Hepatocyte (in vitro differentiated cells): ENCODE data around the gene TFAP2B. TPM values are rescaled to one million over a fixed set of nuclear protein-coding genes. Genes with fewer than 3 reads are reported as not detected.

Source experiments
- DNase-seq: peaks from one replicate; pipeline ENCODE4 v3.0.0-alpha.2; 2016; ENCODE audit warnings: low spot score
- H2AFZ ChIP-seq: fragments of 200-600 bp; sonication (generic); 2 replicates; pipeline ENCODE4 v1.6.0; 2016; ENCODE audit warnings: antibody characterized with exemption, mild to moderate bottlenecking
- H3K27ac ChIP-seq: fragments of 200-600 bp; sonication (generic); 2 replicates; pipeline ENCODE4 v1.5.1; 2016; ENCODE audit warnings: mild to moderate bottlenecking
- H3K27me3 ChIP-seq: fragments of 200-600 bp; sonication (generic); 2 replicates; pipeline ENCODE4 v1.6.1; 2016
- H3K36me3 ChIP-seq: fragments of 200-600 bp; sonication (generic); replicated peaks from 2 replicates; pipeline ENCODE4 v1.5.1; 2016; ENCODE audit warnings: low read depth; ENCODE audit not compliant: insufficient read depth
- H3K4me1 ChIP-seq: fragments of 200-600 bp; sonication (generic); 2 replicates; pipeline ENCODE4 v1.5.1; 2016; ENCODE audit warnings: mild to moderate bottlenecking, moderate library complexity; ENCODE audit not compliant: insufficient read depth
- H3K4me2 ChIP-seq: fragments of 200-600 bp; sonication (generic); 2 replicates; pipeline ENCODE4 v1.6.0; 2016
- H3K4me3 ChIP-seq: fragments of 200-600 bp; sonication (generic); 2 replicates; pipeline ENCODE4 v1.5.1; 2016; ENCODE audit warnings: mild to moderate bottlenecking
- H3K79me2 ChIP-seq: fragments of 200-600 bp; sonication (generic); 2 replicates; pipeline ENCODE4 v1.6.0; 2017; ENCODE audit warnings: mild to moderate bottlenecking
- H3K9me2 ChIP-seq: fragments of 200-600 bp; sonication (generic); replicated peaks from 2 replicates; pipeline ENCODE4 v1.6.0; 2017; ENCODE audit warnings: mild to moderate bottlenecking; ENCODE audit not compliant: insufficient read depth
- H3K9me3 ChIP-seq: fragments of 200-600 bp; sonication (generic); 2 replicates; pipeline ENCODE4 v1.5.1; 2016; ENCODE audit warnings: low read depth, mild to moderate bottlenecking
- H4K20me1 ChIP-seq: fragments of 200-600 bp; sonication (generic); 2 replicates; pipeline ENCODE4 v1.6.0; 2016; ENCODE audit warnings: mild to moderate bottlenecking; ENCODE audit not compliant: insufficient read depth, poor library complexity, severe bottlenecking
- EZH2 ChIP-seq: fragments of 200-600 bp; sonication (generic); IDR thresholded peaks from 2 replicates; pipeline ENCODE4 v1.6.1; 2016; ENCODE audit warnings: antibody characterized with exemption, mild to moderate bottlenecking, borderline replicate concordance
- EZH2phosphoT487 ChIP-seq: fragments of 200-600 bp; sonication (generic); IDR thresholded peaks from one replicate; pipeline ENCODE4 v1.6.1; 2018; ENCODE audit warnings: antibody characterized with exemption, mild to moderate bottlenecking, low read depth, moderate library complexity; ENCODE audit not compliant: unreplicated experiment, severe bottlenecking
- WGBS: methylation state at CpG from one replicate; pipeline ENCODE4 v1.1.6; 2016; ENCODE audit warnings: low lambda C conversion rate; ENCODE audit errors: missing lambda C conversion rate; 5-methylcytosine and 5-hydroxymethylcytosine counted together
- polyA plus RNA-seq: library from polyadenylated mRNA; unstranded; fragments of >200 nt; fragmentation: Nextera tagmentation; extraction: Ambion mirVana; gene quantifications from 2 replicates; pipeline ENCODE4 v1.2.1, GENCODE V29; 2016
- total RNA-seq: library from RNA; depleted of rRNA; stranded (reverse); fragments of >200 nt; gene quantifications from 2 replicates; pipeline ENCODE4 v1.2.3, GENCODE V29; 2014
- TF ChIP-seq, protein P1 (sequence below): fragments of 200-600 bp; sonication (generic); IDR thresholded peaks from 2 replicates; pipeline ENCODE4 v1.5.1; 2016; ENCODE audit warnings: antibody characterized with exemption, mild to moderate bottlenecking; ENCODE audit not compliant: poor library complexity

TFAP2B gene
- total and polyA plus RNA-seq, 2 experiments from 2014 or later: 0.73 to 1.3 TPM

- no peak overlapping the region for H3K4me3 ChIP-seq
- H3K9me3 ChIP-seq: no peaks in the 10 kb centered on the region
- H3K36me3 ChIP-seq: no peaks in the 10 kb centered on the region
- no peak overlapping the region for H3K4me2 ChIP-seq
- no peaks in the 10 kb centered on the region for H3K9me2 ChIP-seq
- no peaks in the 10 kb centered on the region for H3K27me3 ChIP-seq
- no peaks in the 10 kb centered on the region for H3K79me2 ChIP-seq
- TF ChIP-seq, protein P1, sequence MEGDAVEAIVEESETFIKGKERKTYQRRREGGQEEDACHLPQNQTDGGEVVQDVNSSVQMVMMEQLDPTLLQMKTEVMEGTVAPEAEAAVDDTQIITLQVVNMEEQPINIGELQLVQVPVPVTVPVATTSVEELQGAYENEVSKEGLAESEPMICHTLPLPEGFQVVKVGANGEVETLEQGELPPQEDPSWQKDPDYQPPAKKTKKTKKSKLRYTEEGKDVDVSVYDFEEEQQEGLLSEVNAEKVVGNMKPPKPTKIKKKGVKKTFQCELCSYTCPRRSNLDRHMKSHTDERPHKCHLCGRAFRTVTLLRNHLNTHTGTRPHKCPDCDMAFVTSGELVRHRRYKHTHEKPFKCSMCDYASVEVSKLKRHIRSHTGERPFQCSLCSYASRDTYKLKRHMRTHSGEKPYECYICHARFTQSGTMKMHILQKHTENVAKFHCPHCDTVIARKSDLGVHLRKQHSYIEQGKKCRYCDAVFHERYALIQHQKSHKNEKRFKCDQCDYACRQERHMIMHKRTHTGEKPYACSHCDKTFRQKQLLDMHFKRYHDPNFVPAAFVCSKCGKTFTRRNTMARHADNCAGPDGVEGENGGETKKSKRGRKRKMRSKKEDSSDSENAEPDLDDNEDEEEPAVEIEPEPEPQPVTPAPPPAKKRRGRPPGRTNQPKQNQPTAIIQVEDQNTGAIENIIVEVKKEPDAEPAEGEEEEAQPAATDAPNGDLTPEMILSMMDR: no peak
- TF ChIP-seq EZH2 (no peak), EZH2phosphoT487 (no peak)
- DNase-seq: no peak
- WGBS: 73% methylated on average over 1 of the region's 1 CpG
- H4K20me1 ChIP-seq: no peaks in the 10 kb centered on the region
- no peaks in the 10 kb centered on the region for H3K4me1 ChIP-seq
- no peak overlapping the region for H2AFZ ChIP-seq
- no peak overlapping the region for H3K27ac ChIP-seq
These were observed 54.5 kb downstream of the TFAP2B start for GRCh38 chr6:50873167-50873566.

GRCh38 chr6:50884364-50884763 is 65.7 kb downstream of the TFAP2B start:
- Histone ChIP-seq H3K4me1 (no peaks in the 10 kb centered on the region), H3K9me3 (no peaks in the 10 kb centered on the region), H3K9me2 (no peaks in the 10 kb centered on the region), H3K4me3 (no peak overlapping the region), H3K27ac (no peak overlapping the region), H4K20me1 (no peaks in the 10 kb centered on the region), H3K4me2 (no peak overlapping the region), H2AFZ (no peak overlapping the region), H3K27me3 (no peaks in the 10 kb centered on the region), H3K36me3 (no peaks in the 10 kb centered on the region), H3K79me2 (no peaks in the 10 kb centered on the region)
- no peak for DNase-seq
- 69% methylated on average over 3 of the region's 3 CpGs for WGBS
- TF ChIP-seq, protein P1: no peak
- TF ChIP-seq EZH2: no peak

DNA sequence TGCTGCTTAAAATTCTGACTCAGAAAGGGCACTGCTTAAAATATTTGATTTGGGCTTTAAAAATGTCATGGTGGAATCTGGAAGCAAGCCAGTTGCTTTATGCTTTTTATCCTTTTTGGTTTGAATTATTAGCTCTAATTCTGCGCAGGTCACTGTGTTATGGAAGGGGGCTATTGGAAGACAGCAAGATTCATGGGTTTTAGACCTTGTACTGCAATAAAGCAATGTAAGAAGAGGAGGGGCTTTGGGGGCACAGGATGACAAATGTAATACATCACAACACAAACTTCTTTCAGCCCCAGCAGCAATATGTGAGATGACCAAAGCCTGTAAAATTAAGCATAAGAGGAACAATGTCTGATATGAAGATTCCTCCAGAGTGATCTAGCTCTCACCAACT is 68.4 kb downstream of the TFAP2B start:
- no peaks in the 10 kb centered on the region for H3K9me2 ChIP-seq
- no peaks in the 10 kb centered on the region for H3K27me3 ChIP-seq
- no peaks in the 10 kb centered on the region for H3K79me2 ChIP-seq
- WGBS: 90% methylated on average over 1 of the region's 1 CpG
- no peaks in the 10 kb centered on the region for H3K4me1 ChIP-seq
- H3K4me2 ChIP-seq: no peak overlapping the region
- TF ChIP-seq EZH2phosphoT487: no peak
- H3K4me3 ChIP-seq: no peak overlapping the region
- H4K20me1 ChIP-seq: no peaks in the 10 kb centered on the region
- H3K27ac ChIP-seq: no peak overlapping the region
- no peaks in the 10 kb centered on the region for H3K36me3 ChIP-seq
- DNase-seq: no peak
- H3K9me3 ChIP-seq: no peaks in the 10 kb centered on the region
- no peak overlapping the region for H2AFZ ChIP-seq

GRCh38 chr6:50889497-50889896 is 70.8 kb downstream of the TFAP2B start:
- no peaks in the 10 kb centered on the region for H3K9me2 ChIP-seq
- no peak overlapping the region for H2AFZ ChIP-seq
- H3K4me1 ChIP-seq: no peaks in the 10 kb centered on the region
- 58% methylated on average over 3 of the region's 3 CpGs for WGBS
- TF ChIP-seq, protein P1: no peak
- TF ChIP-seq EZH2 (no peak), EZH2phosphoT487 (no peak)
- no peaks in the 10 kb centered on the region for H3K27me3 ChIP-seq
- H3K4me3 ChIP-seq: no peak overlapping the region
- H4K20me1 ChIP-seq: no peaks in the 10 kb centered on the region
- H3K9me3 ChIP-seq: no peaks in the 10 kb centered on the region
- no peak overlapping the region for H3K4me2 ChIP-seq
- no peaks in the 10 kb centered on the region for H3K36me3 ChIP-seq
- no peak for DNase-seq
- H3K27ac ChIP-seq: no peak overlapping the region
- no peaks in the 10 kb centered on the region for H3K79me2 ChIP-seq
